ENCODE measurements around the gene RPL32. TPM values are rescaled to one million over a fixed set of nuclear protein-coding genes. Genes with fewer than 3 reads are reported as not detected.

The RPL32 gene
- polyA plus RNA-seq, 3 donors: 932 to 1,052 (median 942) TPM

DNA sequence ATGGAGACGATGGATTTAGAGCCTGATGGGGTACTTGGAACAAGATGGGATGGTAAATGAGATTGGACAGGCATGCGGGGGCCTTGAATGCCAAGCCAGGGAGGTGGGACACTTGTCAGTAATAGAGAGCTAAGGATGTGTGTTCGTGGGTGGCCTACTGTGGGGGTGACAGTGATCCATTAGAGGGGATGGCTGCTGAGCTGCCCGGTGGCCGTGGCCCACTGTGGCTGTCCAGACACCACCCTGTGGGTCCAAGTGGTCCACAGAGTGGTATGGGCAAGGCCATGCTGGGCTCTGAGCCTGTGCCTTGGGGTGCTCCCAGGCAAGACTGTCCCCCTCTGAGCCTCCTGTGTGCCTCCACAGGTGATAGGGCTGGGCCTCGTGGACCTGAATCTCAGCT is 27.4 kb downstream of the RPL32 start:
- Histone ChIP-seq H3K4me1 (ENCODE audit: control insufficient read depth in 1 of 2, insufficient read depth in 2 of 2, low read length in 2 of 2) (peaks cover 4 to 12% of the 10 kb centered on the region in 2 donors), H3K27me3 (ENCODE audit: control insufficient read depth in 2 of 2, insufficient read depth in 2 of 2, low read length in 2 of 2) (peaks cover 0 to 5% of the 10 kb centered on the region in 2 donors), H3K27ac (ENCODE audit: low read depth in 1 of 2, low read length in 2 of 2) (no peak overlapping the region), H4K20me1 (ENCODE audit: insufficient read depth, low read length) (no peaks in the 10 kb centered on the region), H3K9ac (ENCODE audit: insufficient read depth, low read length, poor library complexity, severe bottlenecking) (no peak overlapping the region), H2AFZ (ENCODE audit: insufficient read depth, low read depth, low read length, poor library complexity, severe bottlenecking) (no peak overlapping the region), H3K9me3 (replicated peaks in 1 of 2; ENCODE audit: control insufficient read depth in 1 of 2, insufficient read depth in 1 of 2, low read length in 2 of 2) (no peaks in the 10 kb centered on the region), H3K79me2 (ENCODE audit: insufficient read depth, low read length) (no peaks in the 10 kb centered on the region), H3K4me2 (replicated peaks; ENCODE audit: extremely low read depth, low read length, poor library complexity, severe bottlenecking) (no peak overlapping the region), H3K4me3 (replicated peaks in 1 of 3; ENCODE audit: low read depth in 2 of 3, low read length in 3 of 3) (no peak overlapping the region), H3K36me3 (replicated peaks in 1 of 2; ENCODE audit: control insufficient read depth in 1 of 2, insufficient read depth in 2 of 2, low read length in 2 of 2) (no peaks in the 10 kb centered on the region)
- peaks cover 4 to 19% (median 8%) of the 10 kb centered on the region in 3 donors for H3K27me3 Mint-ChIP-seq (ENCODE audit: low read depth in 3 of 3)
- no peak overlapping the region for H3K4me3 Mint-ChIP-seq
- intact Hi-C loops (cut with micrococcal nuclease): no loop called here
- no peaks in the 10 kb centered on the region for H3K9me3 Mint-ChIP-seq
- peaks cover 10% of the 10 kb centered on the region for H3K4me1 Mint-ChIP-seq
- TF ChIP-seq, protein P1, sequence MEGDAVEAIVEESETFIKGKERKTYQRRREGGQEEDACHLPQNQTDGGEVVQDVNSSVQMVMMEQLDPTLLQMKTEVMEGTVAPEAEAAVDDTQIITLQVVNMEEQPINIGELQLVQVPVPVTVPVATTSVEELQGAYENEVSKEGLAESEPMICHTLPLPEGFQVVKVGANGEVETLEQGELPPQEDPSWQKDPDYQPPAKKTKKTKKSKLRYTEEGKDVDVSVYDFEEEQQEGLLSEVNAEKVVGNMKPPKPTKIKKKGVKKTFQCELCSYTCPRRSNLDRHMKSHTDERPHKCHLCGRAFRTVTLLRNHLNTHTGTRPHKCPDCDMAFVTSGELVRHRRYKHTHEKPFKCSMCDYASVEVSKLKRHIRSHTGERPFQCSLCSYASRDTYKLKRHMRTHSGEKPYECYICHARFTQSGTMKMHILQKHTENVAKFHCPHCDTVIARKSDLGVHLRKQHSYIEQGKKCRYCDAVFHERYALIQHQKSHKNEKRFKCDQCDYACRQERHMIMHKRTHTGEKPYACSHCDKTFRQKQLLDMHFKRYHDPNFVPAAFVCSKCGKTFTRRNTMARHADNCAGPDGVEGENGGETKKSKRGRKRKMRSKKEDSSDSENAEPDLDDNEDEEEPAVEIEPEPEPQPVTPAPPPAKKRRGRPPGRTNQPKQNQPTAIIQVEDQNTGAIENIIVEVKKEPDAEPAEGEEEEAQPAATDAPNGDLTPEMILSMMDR (IDR thresholded peaks at IDR 0.05): no peak
- 99% methylated on average over 6 of the region's 6 CpGs for WGBS (ENCODE audit: insufficient coverage)
- H3K36me3 Mint-ChIP-seq: no peaks in the 10 kb centered on the region
- peak overlapping the region in 1 of 7 donors; percentile 31 for H3K27ac Mint-ChIP-seq
- DNase-seq: no peak

DNA sequence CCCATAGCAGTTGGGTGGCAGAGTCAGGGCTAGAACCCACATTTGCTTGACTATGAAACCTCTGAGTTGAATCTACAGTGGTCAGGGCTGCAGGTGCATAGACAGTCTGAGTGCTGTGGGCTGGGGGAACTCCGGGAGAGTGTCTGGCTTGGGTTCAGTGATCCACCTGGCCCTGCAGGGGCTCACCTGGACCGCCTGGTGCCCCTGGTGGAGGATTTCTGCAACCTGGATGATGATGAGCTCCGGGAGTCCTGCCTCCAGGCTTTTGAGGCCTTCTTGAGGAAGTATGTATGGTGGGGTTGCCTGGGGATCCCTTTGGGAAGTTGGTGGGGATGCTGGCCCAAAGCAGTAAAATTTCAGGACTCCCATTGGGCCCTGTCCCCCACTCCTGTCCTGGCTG is 28.6 kb downstream of the RPL32 start:
- Mint-ChIP-seq H3K36me3 (no peaks in the 10 kb centered on the region), H3K4me3 (no peak overlapping the region), H3K27ac (no peak overlapping the region), H3K27me3 (ENCODE audit: low read depth in 3 of 3) (peaks cover 7 to 21% (median 8%) of the 10 kb centered on the region in 3 donors), H3K9me3 (no peaks in the 10 kb centered on the region), H3K4me1 (peaks cover 10% of the 10 kb centered on the region)
- TF ChIP-seq, protein P1 (IDR thresholded peaks at IDR 0.05): no peak
- H3K79me2 ChIP-seq (ENCODE audit: insufficient read depth, low read length): no peaks in the 10 kb centered on the region
- H3K9me3 ChIP-seq (replicated peaks in 1 of 2; ENCODE audit: control insufficient read depth in 1 of 2, insufficient read depth in 1 of 2, low read length in 2 of 2): no peaks in the 10 kb centered on the region
- H2AFZ ChIP-seq (ENCODE audit: insufficient read depth, low read depth, low read length, poor library complexity, severe bottlenecking): no peak overlapping the region
- H4K20me1 ChIP-seq (ENCODE audit: insufficient read depth, low read length): no peaks in the 10 kb centered on the region
- no peak overlapping the region for H3K4me3 ChIP-seq (replicated peaks in 1 of 3; ENCODE audit: low read depth in 2 of 3, low read length in 3 of 3)
- H3K9ac ChIP-seq (ENCODE audit: insufficient read depth, low read length, poor library complexity, severe bottlenecking): no peak overlapping the region
- DNase-seq: no peak
- peaks cover 4 to 12% of the 10 kb centered on the region in 2 donors for H3K4me1 ChIP-seq (ENCODE audit: control insufficient read depth in 1 of 2, insufficient read depth in 2 of 2, low read length in 2 of 2)
- peaks cover 0 to 6% of the 10 kb centered on the region in 2 donors for H3K27me3 ChIP-seq (ENCODE audit: control insufficient read depth in 2 of 2, insufficient read depth in 2 of 2, low read length in 2 of 2)
- H3K36me3 ChIP-seq (replicated peaks in 1 of 2; ENCODE audit: control insufficient read depth in 1 of 2, insufficient read depth in 2 of 2, low read length in 2 of 2): no peaks in the 10 kb centered on the region
- H3K4me2 ChIP-seq (replicated peaks; ENCODE audit: extremely low read depth, low read length, poor library complexity, severe bottlenecking): no peak overlapping the region
- WGBS (ENCODE audit: insufficient coverage): 92% methylated on average over 2 of the region's 3 CpGs
- H3K27ac ChIP-seq (ENCODE audit: low read depth in 1 of 2, low read length in 2 of 2): no peak overlapping the region
- intact Hi-C loops (cut with micrococcal nuclease): no loop called here
